HG03108 (cell line): ENCODE measurements around the gene UPF1.
"Not testable (repeated sequence)": the region's sequence is repeated elsewhere in the genome, so short reads cannot be mapped to it uniquely, and the experiment has no call there.

Source experiments
- ATAC-seq: cut with Tn5 transposase; IDR thresholded peaks from one replicate; pipeline ENCODE4 v1.9.1; 2021; ENCODE audit warnings: moderate library complexity; ENCODE audit not compliant: unreplicated experiment

UPF1 gene

GRCh38 chr19:18910801-18911436 is 79.2 kb downstream of the UPF1 start:
- ATAC-seq: no peak

GRCh38 chr19:18912933-18913332 is 81.2 kb downstream of the UPF1 start:
- no peak for ATAC-seq

- no peak for ATAC-seq
Measured at GRCh38 chr19:18913466-18913865, 81.7 kb downstream of the UPF1 start.

- no peak for ATAC-seq
Measured at GRCh38 chr19:18915639-18916038, 83.9 kb downstream of the UPF1 start.

- ATAC-seq: not testable (repeated sequence)
Measured at GRCh38 chr19:18917593-18917992, 85.8 kb downstream of the UPF1 start.
